ENCODE measurements around the gene GJA3. TPM values are rescaled to one million over a fixed set of nuclear protein-coding genes. Genes with fewer than 3 reads are reported as not detected.

The GJA3 gene
- 0.40 and 0.51 TPM in 2 replicates for total RNA-seq (2014; rRNA removed)
- polyA plus RNA-seq (2012) = 0.10 TPM

DNA sequence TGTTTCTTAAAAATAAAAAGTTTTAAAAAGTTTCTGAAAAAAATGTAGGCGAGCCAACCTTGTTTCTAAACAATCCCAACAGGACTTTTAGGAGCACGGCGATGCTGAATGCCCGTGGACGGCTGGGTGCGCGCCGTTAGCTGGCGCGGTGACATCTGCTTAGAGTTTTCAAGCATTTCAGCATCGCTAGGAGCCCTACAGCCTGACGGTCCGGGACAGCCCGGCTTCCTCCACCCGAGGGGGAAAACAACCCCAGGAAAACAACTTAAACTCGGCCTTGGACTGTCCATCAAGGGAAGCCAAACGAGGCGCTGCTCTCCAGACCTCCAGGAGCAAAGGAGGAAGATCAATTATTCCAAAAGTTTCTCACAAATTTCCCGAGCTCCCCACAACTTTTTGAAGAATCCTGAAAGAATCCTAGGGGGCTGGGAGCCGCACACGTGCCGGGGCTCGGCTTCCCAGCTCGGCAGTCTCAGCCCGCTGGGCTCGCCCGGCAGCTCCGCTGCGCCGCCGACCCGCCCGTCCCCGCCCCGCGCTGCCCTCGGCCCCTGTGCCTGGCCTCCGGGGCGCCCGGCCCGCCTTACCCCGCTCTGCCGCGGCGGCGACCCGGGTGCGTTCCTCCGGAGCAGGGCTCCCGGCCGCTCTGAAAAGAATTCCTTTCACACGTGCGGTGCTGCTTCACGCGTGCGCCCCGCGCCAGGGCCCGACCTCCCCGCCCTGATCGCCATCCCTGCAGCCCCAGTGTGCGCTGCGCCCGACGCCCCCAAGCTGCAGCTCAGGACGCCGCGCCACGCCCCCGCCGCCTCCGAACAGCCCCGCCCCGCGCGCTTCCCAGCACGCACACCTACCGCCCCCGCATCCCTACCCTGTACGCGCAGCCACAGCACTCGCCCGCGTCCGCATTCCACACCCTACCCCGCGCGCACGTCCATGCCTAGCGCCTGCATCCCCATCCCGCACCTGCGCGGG, at the start of gene GJA3:
Gene GJA3, minus strand, starts transcription at position 747 of the 969 bp plus-strand sequence. CDS start 17,764 bp downstream, outside the sequence.
- peak; percentile 17 for DNase-seq (ENCODE audit: low read depth)

DNA sequence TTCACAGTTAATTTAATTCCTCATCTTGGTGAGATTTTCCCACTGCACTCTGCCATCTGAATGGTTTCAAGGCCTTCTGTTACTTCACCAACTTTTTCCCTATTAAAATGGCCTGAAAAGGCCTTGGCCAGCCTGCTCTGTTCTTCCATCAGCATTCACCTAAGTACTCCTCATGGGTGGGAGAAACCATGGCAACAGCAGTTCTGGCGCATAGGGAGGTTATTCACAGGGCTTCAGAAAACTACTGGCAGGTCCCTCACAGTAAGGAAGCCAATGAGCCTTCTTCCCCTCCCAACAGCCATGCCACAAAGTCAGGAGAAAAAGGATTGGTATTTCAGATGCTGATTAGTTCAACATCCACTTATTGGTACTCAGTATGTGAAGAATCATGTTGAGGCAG, 49.1 kb upstream of the GJA3 start:
- no peak for DNase-seq (ENCODE audit: low read depth)

DNA sequence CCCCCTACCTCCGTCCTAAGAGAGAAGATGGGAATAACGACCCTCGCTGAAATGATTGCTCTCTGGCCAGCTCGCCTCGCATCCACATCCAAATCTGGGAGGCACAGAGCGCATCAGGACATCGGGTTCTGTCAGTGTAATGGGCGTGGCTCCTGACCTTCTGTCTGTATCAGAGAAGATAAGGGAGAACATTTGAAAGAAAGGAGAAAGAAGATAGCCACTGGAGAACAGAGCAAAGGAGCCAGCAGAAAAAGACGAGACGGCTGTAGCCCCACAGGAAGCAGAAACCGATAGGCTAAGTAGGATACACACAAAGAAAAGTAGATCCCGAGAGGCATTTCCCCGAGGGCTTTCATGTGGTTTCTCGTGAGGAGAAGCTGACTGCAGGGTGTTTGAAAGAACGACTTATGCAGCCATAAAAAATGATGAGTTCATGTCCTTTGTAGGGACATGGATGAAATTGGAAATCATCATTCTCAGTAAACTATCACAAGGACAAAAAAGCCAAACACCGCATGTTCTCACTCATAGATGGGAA, 45.9 kb upstream of the GJA3 start:
- no peak for DNase-seq (ENCODE audit: low read depth)

- DNase-seq (ENCODE audit: low read depth) = no peak
Measured at GRCh38 chr13:20206065-20206697, 45.3 kb upstream of the GJA3 start.

DNA sequence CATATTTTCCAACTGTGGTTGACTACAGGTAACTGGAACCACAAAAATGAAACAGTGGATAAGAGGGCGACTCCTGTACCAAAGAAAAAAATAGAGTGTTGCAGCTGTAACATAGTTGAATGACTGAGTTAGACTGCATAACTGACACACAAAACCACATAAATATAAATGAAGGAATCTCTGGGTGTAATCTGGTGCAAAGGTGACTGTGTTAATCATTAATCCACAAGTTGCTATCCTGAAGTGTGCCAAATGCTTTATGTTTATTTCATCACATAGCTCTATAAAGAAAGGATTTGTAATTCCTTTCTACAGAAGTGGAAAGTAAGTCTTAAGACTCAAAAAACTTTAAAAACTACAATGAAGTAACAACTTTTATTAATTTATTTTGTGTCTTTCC, 37.9 kb upstream of the GJA3 start:
- DNase-seq (ENCODE audit: low read depth) = no peak

- peak; percentile 51 for DNase-seq (ENCODE audit: low read depth)
Measured at GRCh38 chr13:20197361-20197834, 36.5 kb upstream of the GJA3 start.

GRCh38 chr13:20195801-20196200, 34.9 kb upstream of the GJA3 start:
- no peak for DNase-seq (ENCODE audit: low read depth)

GRCh38 chr13:20193907-20194631, 33.2 kb upstream of the GJA3 start:
- DNase-seq (ENCODE audit: low read depth) = no peak

GRCh38 chr13:20193162-20193906, 32.5 kb upstream of the GJA3 start:
- no peak for DNase-seq (ENCODE audit: low read depth)

- DNase-seq (ENCODE audit: low read depth) = no peak
Measured at GRCh38 chr13:20192836-20193161, 31.9 kb upstream of the GJA3 start, which contains the start of gene GJB2. Gene GJB2, minus strand, starts transcription at chr13:20192938. Its CDS starts 3,357 bp downstream, at chr13:20189581.

- DNase-seq (ENCODE audit: low read depth) = no peak
Measured at GRCh38 chr13:20192158-20192835, 31.4 kb upstream of the GJA3 start.

DNA sequence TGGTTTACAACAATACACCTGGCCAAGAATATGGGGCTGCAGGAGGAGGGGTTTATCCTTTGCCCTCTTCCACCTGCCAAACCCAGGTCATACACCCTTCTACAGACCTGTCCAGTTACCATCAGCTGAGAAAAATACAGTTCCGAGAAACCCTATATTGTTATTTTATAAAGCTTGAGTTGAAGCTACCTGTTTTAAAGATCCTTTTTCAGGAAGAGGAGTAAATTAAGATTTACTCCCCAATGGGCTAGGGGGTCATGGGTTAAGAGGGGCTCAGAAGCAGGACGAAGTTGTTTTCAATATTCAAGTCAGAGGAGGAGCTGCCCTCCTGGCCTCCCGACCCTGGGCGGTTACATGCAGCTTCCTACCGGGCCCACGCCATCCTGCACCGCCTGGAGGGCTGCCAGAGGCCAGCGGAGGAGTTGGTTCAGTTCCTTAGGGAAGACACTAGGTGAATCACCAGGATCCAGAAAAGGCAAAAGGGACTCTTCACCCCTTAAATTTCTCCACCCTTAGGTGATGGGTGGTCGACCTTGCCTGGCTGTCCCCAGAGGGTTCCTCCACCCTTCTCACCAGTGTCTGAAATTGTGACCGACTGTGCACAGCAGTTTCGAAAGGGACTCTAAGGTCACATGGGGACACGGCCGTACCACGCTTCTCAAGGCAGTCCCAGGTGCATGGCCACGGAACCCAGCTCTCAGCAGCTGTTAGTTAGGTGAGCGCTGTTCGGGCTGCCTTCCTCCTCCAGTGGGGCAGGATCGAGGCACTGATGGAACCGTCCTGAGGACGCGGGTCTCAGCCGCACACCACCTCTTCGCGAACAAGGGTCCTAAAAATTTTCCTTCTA, 30.7 kb upstream of the GJA3 start:
- DNase-seq (ENCODE audit: low read depth) = no peak

GRCh38 chr13:20190481-20191310, 29.8 kb upstream of the GJA3 start:
- peak; percentile 92 for DNase-seq (ENCODE audit: low read depth)

DNA sequence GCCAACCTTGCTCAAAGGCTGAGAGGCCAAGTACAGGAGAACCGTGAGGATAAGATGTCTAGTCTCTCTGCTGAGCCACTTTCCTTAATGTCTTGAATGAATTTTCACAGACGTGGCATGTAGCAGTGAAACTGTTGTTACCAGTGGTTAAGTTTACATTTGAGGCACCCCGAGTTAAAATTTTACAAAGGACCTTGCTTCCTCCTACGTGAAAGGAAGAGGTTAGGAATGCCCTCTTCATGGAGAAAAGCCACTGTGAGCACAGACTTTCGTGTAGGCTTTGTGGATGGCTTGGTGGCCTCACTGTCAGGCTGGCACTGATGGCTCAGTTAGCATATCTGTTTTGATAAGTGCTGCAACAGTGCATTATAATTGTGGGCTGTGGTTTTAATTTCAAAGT, 29.2 kb upstream of the GJA3 start:
- DNase-seq (ENCODE audit: low read depth) = no peak

DNA sequence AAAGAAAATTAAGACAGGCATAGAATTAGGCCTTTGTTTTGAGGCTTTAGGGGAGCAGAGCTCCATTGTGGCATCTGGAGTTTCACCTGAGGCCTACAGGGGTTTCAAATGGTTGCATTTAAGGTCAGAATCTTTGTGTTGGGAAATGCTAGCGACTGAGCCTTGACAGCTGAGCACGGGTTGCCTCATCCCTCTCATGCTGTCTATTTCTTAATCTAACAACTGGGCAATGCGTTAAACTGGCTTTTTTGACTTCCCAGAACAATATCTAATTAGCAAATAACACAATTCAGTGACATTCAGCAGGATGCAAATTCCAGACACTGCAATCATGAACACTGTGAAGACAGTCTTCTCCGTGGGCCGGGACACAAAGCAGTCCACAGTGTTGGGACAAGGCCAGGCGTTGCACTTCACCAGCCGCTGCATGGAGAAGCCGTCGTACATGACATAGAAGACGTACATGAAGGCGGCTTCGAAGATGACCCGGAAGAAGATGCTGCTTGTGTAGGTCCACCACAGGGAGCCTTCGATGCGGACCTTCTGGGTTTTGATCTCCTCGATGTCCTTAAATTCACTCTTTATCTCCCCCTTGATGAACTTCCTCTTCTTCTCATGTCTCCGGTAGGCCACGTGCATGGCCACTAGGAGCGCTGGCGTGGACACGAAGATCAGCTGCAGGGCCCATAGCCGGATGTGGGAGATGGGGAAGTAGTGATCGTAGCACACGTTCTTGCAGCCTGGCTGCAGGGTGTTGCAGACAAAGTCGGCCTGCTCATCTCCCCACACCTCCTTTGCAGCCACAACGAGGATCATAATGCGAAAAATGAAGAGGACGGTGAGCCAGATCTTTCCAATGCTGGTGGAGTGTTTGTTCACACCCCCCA, 28.1 kb upstream of the GJA3 start:
- DNase-seq (ENCODE audit: low read depth) = no peak

- no peak for DNase-seq (ENCODE audit: low read depth)
Measured at GRCh38 chr13:20186771-20187170, 25.9 kb upstream of the GJA3 start.

DNA sequence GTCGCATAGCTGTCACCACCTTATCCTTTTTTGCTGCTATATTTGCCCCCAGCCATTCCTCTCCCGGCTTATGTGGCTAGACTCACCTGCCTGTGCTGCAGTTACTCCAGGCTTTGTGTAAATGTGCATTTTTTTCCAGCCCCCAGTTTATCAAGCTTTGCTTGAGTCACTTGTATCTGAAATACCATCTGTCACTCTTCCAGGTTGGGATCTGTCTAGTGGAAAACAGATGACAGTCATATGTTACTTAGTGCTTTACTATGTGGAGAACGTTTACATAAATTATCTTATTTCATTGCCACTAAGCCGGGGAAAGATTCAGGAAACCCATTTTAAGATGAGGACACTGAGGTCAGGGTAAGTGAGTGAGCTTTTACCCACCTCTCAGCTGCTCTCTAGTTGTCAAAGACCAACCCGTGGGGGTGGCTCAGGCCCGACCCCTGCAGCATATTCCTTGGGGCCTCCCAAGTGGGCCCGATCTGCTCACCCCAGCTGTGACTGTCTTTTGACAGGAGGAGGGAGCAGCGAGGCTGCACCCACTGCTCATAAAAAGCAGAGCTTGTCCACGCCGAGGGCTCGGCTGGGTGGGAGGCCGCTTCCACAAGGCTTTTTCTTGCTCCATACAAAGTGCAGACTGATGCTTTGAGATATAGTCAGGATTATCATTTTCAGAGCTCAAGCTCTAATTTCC, 24.7 kb upstream of the GJA3 start:
- no peak for DNase-seq (ENCODE audit: low read depth)
